NCI-H345 treated with DMSO at 0.1 percent for 48 hours (cell line): Measurements from ENCODE around the gene FBXL15.

Experiments
- DNase-seq: peaks from one replicate; lab custom pipeline; 2025; ENCODE audit not compliant: unreplicated experiment; lab: John Stamatoyannopoulos, UW

FBXL15 gene

DNA sequence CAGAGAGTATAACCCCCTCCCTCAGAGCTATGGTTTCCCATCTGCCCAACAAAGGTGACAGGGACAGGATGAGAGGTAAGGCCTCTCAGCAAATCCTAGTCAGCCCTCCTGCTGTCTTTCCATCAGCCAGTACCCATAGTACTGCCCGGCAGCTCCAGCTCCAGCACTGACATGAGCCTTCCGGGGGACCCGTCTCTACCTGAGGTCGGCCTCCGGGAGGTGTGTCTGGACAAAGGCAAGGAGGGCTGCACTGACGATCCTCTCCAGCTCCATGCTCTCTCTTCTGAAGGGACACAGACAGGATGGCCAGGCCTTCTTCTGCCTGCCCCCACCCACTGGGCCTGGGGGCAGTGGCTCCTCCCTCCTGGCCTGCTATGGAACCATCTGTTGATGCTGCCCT is 4.3 kb downstream of the FBXL15 start:
- DNase-seq = no peak

DNA sequence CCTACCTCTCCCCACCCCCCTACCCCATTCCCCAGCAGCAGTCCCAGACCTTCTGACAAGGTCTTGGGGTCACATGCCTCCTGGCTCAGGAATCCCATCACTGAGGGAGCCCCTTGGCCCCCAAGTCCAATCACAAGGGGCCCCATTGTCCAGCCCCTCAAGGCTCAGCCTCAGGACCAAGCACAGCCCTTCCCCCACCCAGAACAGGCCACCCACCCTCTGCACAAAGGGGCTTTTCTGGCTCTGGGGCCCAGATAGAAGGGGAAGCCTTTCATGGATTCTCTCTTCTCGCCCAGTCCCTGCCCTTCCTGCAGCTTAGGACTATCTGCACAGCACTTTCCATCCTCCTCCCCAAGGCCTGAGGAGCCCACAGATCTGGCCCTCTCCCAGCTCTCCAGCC is 4.8 kb downstream of the FBXL15 start:
- DNase-seq = no peak

- DNase-seq = no peak
These were observed 6.2 kb downstream of the FBXL15 start for GRCh38 chr10:102426803-102427287.

GRCh38 chr10:102429468-102429867 is 8.8 kb downstream of the FBXL15 start:
- DNase-seq = no peak

DNA sequence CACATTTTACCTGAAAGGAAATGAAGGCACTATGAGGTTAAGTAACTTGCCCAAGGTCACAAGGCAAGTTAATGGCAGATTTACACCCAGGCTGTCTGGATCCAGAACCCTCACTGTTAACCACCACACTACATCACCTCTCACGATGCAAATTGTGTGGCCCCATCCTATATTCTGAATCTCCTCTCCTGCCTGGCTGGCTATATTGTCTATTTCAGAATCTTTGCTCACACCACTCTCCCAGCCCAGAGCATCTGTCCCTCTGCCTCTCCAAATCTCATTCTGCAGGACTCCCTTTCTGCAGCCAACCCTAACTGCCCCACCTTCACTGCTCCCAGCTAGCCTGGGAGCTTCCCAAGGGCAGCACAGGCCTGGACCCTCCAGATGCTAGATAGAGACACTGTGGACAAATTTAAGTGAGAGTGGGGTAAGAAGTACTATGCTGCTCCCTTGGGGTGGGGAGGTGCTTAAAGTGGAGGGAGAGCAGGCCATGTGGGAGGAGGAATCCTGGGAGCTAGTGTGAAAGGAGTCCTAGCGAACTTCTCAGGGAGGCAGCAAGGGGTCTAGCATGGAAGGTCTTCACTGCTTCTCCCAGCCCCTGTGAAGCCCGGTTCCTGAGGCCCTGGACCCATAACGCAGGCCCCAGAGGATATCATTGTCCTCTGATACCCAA is 11.0 kb downstream of the FBXL15 start:
- no peak for DNase-seq

DNA sequence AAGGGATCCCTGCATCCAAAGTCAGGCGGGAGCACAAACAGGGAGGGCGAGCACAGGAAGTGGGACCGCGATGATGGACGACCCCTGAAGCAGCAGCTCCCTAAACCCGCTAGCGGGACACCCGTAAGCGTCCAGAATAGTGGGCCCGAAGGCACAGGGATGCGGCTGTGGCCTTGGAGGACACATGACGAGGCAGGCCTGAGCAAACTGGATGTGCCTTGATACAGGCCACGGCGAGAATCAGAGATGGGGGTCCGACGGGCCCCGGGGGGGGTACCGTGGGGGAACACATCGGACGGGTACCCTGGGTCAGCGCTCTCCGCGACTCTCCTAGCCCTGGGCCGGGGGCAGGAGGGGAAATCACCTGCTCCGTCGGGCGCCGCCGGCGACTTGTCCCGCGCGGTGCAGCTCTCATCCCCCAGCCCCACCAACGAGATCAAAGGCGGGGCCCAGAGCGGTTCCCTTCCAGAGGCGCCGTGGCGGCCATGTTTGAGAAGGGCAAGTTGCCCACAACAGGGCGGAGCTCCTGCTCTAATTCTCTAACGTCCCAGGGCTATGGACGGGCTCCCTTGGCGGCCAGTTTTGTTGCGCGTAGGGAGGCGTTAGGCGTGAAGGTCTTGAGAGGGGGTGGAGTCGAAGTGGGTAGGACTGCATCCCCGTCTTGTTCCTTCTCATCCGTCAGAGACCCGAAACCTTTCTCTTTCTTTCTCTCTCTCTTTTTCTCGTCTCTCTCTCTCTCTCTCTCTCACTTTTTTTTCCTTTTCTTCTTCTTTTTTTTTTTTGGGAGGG is 11.7 kb downstream of the FBXL15 start, which contains the start of gene CUEDC2:
Gene CUEDC2 (minus strand): TSS at position 413 of the 789 bp plus-strand sequence. CDS start 7,386 bp downstream, outside the sequence.
- peak; percentile 83 for DNase-seq

GRCh38 chr10:102433619-102434046 is 13.0 kb downstream of the FBXL15 start:
- DNase-seq = no peak

DNA sequence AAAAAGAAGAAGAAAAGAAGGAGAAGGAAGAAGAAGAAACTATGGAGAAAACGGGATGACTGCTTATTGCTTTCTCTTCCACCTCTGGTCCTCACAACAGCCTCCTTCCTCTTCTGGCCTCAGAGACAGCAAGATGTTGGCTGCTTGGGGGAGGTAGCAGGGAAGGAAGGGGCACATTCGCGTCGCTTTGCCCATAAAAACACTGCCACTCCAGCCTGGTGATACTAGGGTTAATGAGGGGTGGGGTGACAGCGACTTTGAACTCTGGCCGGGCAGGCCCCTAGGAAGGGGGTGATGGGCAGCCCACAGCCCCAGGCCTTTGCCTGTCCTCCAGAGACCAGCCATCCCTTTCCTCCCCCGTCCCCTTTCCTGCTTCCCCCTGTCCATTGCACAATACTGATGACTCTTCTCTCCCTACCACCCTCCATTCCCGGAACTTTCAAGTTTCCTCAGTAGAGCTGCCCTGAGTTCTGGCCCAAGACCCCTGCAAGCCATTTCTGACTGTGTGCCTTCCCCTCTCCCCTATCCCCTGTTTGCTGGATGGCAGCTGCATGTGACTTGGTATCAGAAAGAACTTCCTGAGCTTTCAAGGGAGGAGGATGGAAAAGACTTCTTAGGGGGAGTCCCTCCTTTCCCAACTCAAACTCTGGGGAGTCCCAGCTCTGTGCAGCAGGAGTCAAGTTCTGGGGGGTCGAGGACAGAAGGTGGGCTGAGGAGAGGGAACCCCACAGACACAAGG is 13.9 kb downstream of the FBXL15 start:
- no peak for DNase-seq

GRCh38 chr10:102435133-102435497 is 14.5 kb downstream of the FBXL15 start:
- no peak for DNase-seq

DNA sequence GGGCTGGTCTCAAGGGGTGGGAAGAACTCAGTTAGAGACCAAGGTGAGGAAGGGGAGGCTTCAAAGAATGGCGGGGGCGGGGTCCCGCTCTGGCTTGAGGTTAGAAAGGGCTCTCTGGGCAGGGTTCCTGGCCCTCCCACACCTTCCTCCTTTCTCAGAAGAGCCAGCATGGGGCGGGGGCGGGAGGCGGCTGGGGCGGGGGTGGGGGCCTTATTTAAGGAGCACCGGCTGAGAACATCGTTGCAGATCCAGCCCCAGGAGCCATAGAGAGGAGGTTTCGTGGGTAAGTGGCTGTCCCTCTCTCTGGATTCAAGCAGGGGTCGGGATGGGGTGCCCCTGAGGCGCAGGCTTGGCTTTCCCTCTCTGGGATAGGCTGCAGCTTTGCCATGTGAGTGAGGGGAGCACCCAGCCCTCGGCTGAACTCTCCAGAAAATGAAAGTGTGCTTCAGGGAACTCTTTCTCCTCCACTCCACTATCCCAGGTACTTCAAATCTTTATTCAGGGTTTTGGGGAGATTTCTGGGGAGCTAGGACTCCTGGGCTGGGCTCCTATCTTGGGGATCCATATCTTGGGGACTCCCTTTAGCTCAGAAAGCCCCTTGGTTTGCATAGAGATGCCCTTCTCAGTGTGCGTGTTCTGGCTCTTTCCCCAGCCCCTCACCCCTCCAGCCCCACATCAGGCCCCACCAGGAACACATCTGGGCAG is 15.0 kb downstream of the FBXL15 start:
- no peak for DNase-seq

DNA sequence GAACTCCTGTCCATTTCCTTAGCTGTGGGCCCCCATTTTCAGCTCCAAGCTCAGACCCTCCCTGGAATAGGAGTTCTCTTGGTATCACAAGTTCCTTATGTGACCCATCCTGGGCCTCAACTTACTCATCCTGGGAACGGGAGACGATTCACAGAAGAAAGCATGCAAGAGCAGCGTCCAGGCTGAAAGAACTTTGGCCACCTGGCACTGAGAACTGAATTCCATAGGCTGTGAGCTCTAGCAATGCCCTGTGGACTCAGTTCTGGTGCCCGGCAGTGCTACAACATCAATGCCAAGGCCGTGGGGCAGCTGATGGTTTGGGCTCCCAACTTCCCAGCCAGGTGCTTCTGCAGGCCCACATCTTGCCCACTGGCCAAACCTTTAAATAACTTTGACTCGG is 15.7 kb downstream of the FBXL15 start:
- no peak for DNase-seq

DNA sequence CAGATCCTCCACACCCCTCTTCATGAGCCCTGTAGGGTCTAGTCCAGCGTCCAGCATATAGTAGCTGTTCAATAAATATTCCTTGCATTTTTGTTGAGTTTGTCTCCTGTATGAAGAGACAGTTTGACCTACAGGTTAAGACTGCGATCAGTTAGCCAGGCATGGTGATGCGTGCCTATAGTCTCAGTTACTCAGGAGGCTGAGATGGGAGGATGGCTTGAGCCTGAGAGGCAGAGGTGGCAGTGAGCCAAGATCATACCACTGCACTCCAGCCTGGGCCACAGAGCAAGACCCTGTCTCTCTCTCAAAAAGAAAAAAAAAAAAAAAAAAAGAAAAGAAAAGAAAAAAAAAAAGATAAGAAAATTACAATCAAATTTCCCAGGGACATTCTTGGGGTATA is 16.9 kb downstream of the FBXL15 start:
- no peak for DNase-seq

DNA sequence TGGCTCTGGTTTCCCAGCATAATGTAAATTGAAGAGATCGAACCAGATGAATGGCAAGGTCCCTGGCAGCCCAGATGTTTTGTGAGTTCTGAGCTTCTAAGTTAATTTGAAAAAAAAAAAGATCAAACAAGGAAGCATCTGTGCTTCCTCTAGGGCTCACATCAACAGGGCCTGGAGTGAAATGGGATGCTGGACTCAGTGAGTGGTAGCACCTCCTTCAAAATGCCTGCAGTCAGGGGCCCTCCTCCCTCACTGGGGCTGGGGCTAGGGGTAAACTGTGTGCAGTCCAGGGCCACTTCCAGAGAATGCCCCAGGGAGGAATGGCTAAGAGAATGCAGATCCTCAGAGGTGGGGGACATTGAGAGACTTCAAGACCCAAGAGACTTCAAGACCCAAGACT is 17.7 kb downstream of the FBXL15 start:
- DNase-seq = no peak

DNA sequence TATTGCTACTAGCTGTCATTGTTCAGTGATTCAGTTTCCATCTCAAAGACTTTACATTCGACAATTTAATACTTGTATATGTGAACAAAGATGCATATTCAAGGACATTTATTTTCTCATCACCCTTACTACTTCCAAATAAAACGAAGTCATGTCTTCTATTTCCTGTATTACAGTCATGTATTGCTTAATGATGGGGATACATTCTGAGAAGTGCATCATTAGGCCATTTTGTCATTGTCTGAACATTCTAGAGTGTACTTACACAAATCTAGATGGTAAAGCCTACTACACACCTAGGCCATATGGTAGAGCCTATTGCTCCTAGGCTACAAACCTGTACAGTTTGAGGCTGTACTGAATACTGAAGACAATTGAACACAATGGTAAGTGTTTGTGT is 24.2 kb downstream of the FBXL15 start:
- DNase-seq = no peak

- DNase-seq = peak; percentile 53
These were observed 28.9 kb downstream of the FBXL15 start for GRCh38 chr10:102449321-102450123.

DNA sequence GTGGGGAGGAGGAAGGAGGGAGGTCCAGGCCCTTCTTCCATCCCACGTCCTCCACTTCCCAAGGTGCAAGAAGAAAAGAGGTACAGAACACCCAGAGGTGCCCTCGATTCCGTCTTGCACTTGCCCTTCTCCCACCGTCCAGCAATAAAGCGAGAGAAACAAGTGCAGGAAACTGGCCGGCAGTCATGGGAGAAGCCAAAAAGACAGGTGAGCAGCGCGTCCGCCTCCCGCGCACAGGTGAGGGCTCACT is 29.4 kb downstream of the FBXL15 start:
- no peak for DNase-seq

- DNase-seq = peak; percentile 63
These were observed 29.9 kb downstream of the FBXL15 start for GRCh38 chr10:102450374-102451104.

GRCh38 chr10:102451105-102451969 is 30.7 kb downstream of the FBXL15 start, which contains the start of gene C10orf95:
Gene C10orf95 (minus strand): TSS chr10:102451543. CDS start chr10:102451093, 450 bp downstream.
- no peak for DNase-seq
